Activated CD8-positive, alpha-beta T cell treated with anti-CD3 and anti-CD28 coated beads for 36 hours (primary cell): ENCODE results near the gene LMLN. TPM values are rescaled to one million over a fixed set of nuclear protein-coding genes. Genes with fewer than 3 reads are reported as not detected.
"Not testable (repeated sequence)": the region's sequence is repeated elsewhere in the genome, so short reads cannot be mapped to it uniquely, and the experiment has no call there.

Experiments
- ATAC-seq: fragments of 200-7000 bp; cut with Tn5 transposase; one replicate; pipeline ENCODE4 v1.10.0; 2021; ENCODE audit warnings: mild to moderate bottlenecking, moderate library complexity
- CTCF ChIA-PET: fragments of 350-600 bp; sonication (Branson Sonifier 250); formaldehyde crosslinking; loops from one replicate; lab custom pipeline; 2021; ENCODE audit warnings: antibody characterized with exemption; lab: Charles Lee
- POLR2A ChIA-PET: fragments of 350-600 bp; sonication (Branson Sonifier 250); formaldehyde crosslinking; loops from one replicate; lab custom pipeline; 2021; ENCODE audit warnings: antibody characterized with exemption; lab: Charles Lee
- DNase-seq: peaks from one replicate; pipeline ENCODE4 v3.0.0-alpha.2; 2020
- H3K27ac Mint-ChIP-seq: one replicate; pipeline ENCODE4 v1.8.0; 2021; ENCODE audit warnings: mild to moderate bottlenecking, mixed read lengths
- H3K27me3 Mint-ChIP-seq: one replicate; pipeline ENCODE4 v1.8.0; 2021; ENCODE audit warnings: mixed read lengths
- H3K36me3 Mint-ChIP-seq: one replicate; pipeline ENCODE4 v1.8.0; 2021; ENCODE audit warnings: low read depth, mixed read lengths
- H3K4me1 Mint-ChIP-seq: one replicate; pipeline ENCODE4 v1.8.0; 2021; ENCODE audit warnings: low read depth, mixed read lengths
- H3K4me3 Mint-ChIP-seq: one replicate; pipeline ENCODE4 v1.8.0; 2021; ENCODE audit warnings: mild to moderate bottlenecking, moderate library complexity, mixed read lengths
- H3K9me3 Mint-ChIP-seq: one replicate; pipeline ENCODE4 v1.8.0; 2021; ENCODE audit warnings: mixed read lengths
- intact Hi-C: fragments of 100-400 bp; cut with micrococcal nuclease; formaldehyde crosslinking; loops from one replicate; pipeline ENCODE4 v1.10.0; 2022
- total RNA-seq, 2 experiments: library from RNA; stranded (reverse); gene quantifications; one replicate each; pipeline ENCODE4 v1.2.3, GENCODE V29; 2021
- TF ChIP-seq, protein P1 (sequence below): fragments of 200-600 bp; IDR thresholded peaks from one replicate; pipeline ENCODE4 v1.8.0; 2022; ENCODE audit warnings: antibody characterized with exemption, mild to moderate bottlenecking

Gene LMLN
- total RNA-seq, 2 experiments from 2014 or later = 6.3 to 10.4 TPM

DNA sequence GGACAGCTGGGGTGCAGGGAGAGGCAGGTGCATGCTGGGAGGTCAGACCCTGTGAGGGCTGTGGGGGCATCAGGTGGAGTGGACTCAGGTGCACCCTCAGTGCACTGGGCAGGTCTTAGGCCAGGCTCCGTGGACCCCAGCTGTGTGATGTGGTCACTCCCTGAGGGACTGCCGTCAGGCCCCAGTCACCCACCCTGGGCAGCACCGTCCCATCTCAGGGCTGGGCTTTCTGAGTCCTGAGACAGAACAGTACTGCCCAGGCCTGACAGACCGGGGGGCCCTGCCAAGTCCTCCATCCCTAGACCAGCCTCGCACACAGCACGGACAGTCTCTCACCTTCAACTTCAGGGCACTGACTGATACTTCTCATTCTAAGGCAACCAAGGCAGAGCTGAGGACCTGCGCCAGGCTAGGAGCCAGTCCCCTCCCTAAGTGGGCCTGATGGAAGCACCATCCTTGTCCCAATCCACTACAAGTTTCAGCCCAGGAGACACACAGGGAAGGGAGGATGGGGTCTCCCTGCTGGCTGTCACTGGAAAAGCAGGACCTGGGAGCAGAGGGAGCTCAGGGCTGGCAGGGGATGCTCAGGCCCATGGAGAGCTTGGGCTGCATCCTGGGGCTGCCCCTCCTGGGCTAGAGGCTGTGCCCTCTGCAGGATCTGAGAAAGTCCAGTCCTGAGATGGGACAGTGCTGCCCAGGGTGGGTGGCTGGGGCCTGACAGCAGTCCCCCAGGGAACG, 86.3 kb downstream of the LMLN start:
- POLR2A ChIA-PET = no interaction called here
- Mint-ChIP-seq H3K27ac (no peak overlapping the region), H3K4me1 (no peaks in the 10 kb centered on the region), H3K9me3 (no peaks in the 10 kb centered on the region), H3K4me3 (no peak overlapping the region), H3K36me3 (no peaks in the 10 kb centered on the region), H3K27me3 (peaks cover 3% of the 10 kb centered on the region)
- TF ChIP-seq, protein P1, sequence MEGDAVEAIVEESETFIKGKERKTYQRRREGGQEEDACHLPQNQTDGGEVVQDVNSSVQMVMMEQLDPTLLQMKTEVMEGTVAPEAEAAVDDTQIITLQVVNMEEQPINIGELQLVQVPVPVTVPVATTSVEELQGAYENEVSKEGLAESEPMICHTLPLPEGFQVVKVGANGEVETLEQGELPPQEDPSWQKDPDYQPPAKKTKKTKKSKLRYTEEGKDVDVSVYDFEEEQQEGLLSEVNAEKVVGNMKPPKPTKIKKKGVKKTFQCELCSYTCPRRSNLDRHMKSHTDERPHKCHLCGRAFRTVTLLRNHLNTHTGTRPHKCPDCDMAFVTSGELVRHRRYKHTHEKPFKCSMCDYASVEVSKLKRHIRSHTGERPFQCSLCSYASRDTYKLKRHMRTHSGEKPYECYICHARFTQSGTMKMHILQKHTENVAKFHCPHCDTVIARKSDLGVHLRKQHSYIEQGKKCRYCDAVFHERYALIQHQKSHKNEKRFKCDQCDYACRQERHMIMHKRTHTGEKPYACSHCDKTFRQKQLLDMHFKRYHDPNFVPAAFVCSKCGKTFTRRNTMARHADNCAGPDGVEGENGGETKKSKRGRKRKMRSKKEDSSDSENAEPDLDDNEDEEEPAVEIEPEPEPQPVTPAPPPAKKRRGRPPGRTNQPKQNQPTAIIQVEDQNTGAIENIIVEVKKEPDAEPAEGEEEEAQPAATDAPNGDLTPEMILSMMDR = no peak
- DNase-seq (no peak), ATAC-seq (no peak)
- CTCF ChIA-PET = no interaction called here
- intact Hi-C loops = no loop called here

DNA sequence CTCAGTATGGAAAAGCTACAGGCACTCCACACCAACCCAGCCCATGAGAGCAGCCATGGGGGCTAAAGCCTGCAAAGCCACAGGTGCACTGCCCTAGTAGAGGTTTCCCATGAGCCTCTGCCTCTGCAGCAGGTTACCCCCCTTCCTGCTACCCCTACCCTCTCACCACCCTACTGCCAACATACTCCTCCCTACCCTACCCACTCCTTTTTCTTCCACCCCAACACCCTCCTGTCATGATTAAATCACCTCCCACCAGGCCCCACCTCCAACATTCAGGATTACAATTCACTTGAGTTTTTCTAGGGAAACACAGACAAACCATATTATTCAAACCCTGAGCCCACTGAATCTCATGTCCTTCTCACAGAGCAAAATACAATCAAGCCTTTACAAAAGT, 88.4 kb downstream of the LMLN start:
- Mint-ChIP-seq H3K4me3 (no peak overlapping the region), H3K36me3 (no peaks in the 10 kb centered on the region), H3K4me1 (no peaks in the 10 kb centered on the region), H3K27ac (no peak overlapping the region), H3K9me3 (no peaks in the 10 kb centered on the region), H3K27me3 (peaks cover 3% of the 10 kb centered on the region)
- ChIA-PET POLR2A (no interaction called here), CTCF (interaction anchor here (1.8 to 4.7 kb wide), 2 partner anchors 19 to 32 kb away, joined by 5 to 37 read pairs; no protein-coding TSS in a partner anchor)
- no peak for ATAC-seq
- TF ChIP-seq, protein P1 = no peak
- no peak for DNase-seq
- intact Hi-C loops = no loop called here

DNA sequence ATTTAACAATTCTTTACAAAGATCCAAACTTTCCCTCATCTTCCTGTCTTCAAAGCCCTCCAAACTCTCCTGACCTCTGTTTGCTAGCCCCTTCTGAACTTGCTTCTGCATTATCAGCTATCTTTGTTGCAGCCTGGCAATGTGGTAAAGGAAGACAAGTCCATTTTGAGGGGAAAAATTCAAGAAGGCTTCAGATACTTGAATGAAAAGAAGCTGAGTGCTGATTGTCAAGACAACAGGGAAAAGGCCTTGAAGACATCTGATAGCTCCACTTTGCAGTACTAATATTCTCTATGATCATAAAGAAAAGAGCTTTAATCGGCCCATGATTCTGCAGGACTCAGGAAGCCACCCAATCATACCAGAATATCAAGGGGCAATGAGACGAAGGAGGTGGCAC, 91.8 kb downstream of the LMLN start:
- TF ChIP-seq, protein P1 = no peak
- DNase-seq (no peak), ATAC-seq (no peak)
- Mint-ChIP-seq H3K27ac (no peak overlapping the region), H3K9me3 (no peaks in the 10 kb centered on the region), H3K27me3 (peaks cover 6% of the 10 kb centered on the region), H3K4me3 (no peak overlapping the region), H3K4me1 (no peaks in the 10 kb centered on the region), H3K36me3 (no peaks in the 10 kb centered on the region)
- intact Hi-C loops = no loop called here
- ChIA-PET POLR2A (no interaction called here), CTCF (interaction anchor here (1.1 to 4.7 kb wide), 5 partner anchors 8 to 146 kb away, joined by 4 to 37 read pairs (median 12); no protein-coding TSS in a partner anchor)

DNA sequence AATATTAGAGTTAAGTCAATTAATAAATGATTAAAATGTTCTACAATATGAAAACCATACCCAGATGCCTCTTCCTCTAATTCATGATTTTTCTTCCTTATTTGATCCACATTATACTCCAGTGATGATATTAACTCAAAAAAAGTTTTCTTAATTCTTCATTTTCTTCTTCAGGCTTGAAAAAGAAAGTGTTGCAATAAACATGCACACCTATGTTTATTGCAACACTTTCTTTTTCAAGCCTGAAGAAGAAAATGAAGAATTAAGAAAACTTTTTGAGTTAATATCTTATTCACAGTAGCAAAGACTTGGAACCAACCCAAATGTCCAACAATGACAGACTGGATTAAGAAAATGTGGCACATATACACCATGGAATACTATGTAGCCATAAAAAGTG, 93.4 kb downstream of the LMLN start:
- POLR2A ChIA-PET = interaction anchor here (0.6 kb wide), 1 partner anchor 513 kb away, joined by 3 read pairs; no protein-coding TSS in a partner anchor
- intact Hi-C loops, H3K27me3 Mint-ChIP-seq, H3K9me3 Mint-ChIP-seq, H3K4me3 Mint-ChIP-seq, H3K36me3 Mint-ChIP-seq, DNase-seq, CTCF ChIA-PET, H3K27ac Mint-ChIP-seq, ATAC-seq, H3K4me1 Mint-ChIP-seq: not testable (repeated sequence)

DNA sequence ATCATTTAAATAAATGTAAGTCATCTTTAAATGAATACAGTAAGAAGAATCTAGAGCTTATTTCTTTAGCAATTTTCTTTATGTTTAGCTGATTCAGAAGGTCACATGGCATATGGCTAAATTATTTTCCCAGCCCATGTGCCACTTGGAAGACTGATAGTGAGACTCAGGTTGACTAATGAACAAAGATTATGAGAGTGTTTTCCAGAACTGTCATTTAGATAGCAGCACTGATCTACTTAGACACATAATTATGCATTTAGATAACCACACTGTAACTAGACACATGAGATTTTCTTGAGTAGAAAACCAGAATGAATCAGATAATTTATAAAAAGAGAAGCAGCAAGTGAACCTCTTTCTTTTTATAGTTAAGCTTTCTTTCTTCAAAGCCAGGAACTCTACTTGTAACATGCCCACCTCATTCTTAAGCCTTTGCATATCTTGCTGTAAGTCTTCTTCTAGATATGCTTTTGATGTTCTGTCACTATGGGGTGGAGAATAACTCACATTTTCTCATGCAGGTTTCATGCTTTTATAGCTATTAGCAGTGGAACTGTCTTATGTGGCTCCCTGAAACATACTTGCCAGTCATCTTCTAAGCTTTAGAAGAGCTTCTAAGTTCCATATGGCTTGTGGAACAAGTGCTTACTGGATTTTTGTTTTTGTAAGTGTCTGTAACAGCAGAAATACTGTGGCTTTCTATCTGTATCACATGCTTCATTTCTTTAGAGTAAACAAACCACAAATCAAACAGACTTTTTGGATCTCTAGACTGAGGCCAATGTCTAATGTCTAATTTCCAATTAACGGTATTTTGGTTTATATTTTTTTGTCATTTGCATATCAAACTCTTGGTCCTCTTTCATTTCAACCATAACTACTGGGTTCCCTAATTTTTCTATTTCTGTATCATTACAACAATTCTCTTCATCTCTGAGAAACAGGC, 101.4 kb downstream of the LMLN start:
- intact Hi-C loops = no loop called here
- Mint-ChIP-seq H3K4me3 (no peak overlapping the region), H3K9me3 (no peaks in the 10 kb centered on the region), H3K27ac (no peak overlapping the region), H3K27me3 (peaks cover 10% of the 10 kb centered on the region), H3K36me3 (no peaks in the 10 kb centered on the region), H3K4me1 (peaks cover 2% of the 10 kb centered on the region)
- TF ChIP-seq, protein P1 = no peak
- ChIA-PET CTCF (interaction anchor here (1.2 to 3.5 kb wide), 4 partner anchors 9 to 20 kb away, joined by 3 to 21 read pairs (median 4); no protein-coding TSS in a partner anchor), POLR2A (interaction anchor here (1.9 kb wide), 1 partner anchor 10 kb away, joined by 5 read pairs; no protein-coding TSS in a partner anchor)
- DNase-seq (no peak), ATAC-seq (no peak)
